Measurements from ENCODE around the gene ZNF99.
"Not testable (repeated sequence)": the region's sequence is repeated elsewhere in the genome, so short reads cannot be mapped to it uniquely, and the experiment has no call there.

Gene ZNF99

GRCh38 chr19:22783651-22784410 is at the start of gene ZNF99:
TSS of gene ZNF99 (minus strand) at chr19:22784151. CDS start at chr19:22784016, 135 bp downstream.
- no peak for DNase-seq

GRCh38 chr19:22832031-22832762 is 48.2 kb upstream of the ZNF99 start, which contains the start of gene ZNF723:
TSS of gene ZNF723 (plus strand) at chr19:22832291. CDS start at chr19:22832380, 89 bp downstream.
- DNase-seq = peak; percentile 4

- DNase-seq = no peak
Observed at GRCh38 chr19:22831211-22831610, 47.3 kb upstream of the ZNF99 start.

GRCh38 chr19:22814124-22814523 is 30.2 kb upstream of the ZNF99 start:
- DNase-seq = no peak

GRCh38 chr19:22807061-22807835 is 23.3 kb upstream of the ZNF99 start:
- DNase-seq = no peak

- no peak for DNase-seq
Observed at GRCh38 chr19:22806418-22806817, 22.5 kb upstream of the ZNF99 start.

- DNase-seq = no peak
Observed at GRCh38 chr19:22797040-22797439, 13.1 kb upstream of the ZNF99 start.

GRCh38 chr19:22792863-22793262 is 8.9 kb upstream of the ZNF99 start:
- DNase-seq = not testable (repeated sequence)

- no peak for DNase-seq
Observed at GRCh38 chr19:22735911-22736645, 47.9 kb downstream of the ZNF99 start.

- no peak for DNase-seq
Observed at GRCh38 chr19:22733691-22734090, 50.3 kb downstream of the ZNF99 start.

GRCh38 chr19:22728214-22728613 is 55.7 kb downstream of the ZNF99 start:
- DNase-seq = not testable (repeated sequence)

- DNase-seq = not testable (repeated sequence)
Observed at GRCh38 chr19:22721533-22721932, 62.4 kb downstream of the ZNF99 start.

- no peak for DNase-seq
Observed at GRCh38 chr19:22708983-22709382, 75.0 kb downstream of the ZNF99 start.

GRCh38 chr19:22703096-22703495 is 80.9 kb downstream of the ZNF99 start:
- DNase-seq = not testable (repeated sequence)

GRCh38 chr19:22702661-22703060 is 81.3 kb downstream of the ZNF99 start:
- not testable (repeated sequence) for DNase-seq
